Measurements from ENCODE around the gene KRT3.
"Not testable (repeated sequence)": the region's sequence is repeated elsewhere in the genome, so short reads cannot be mapped to it uniquely, and the experiment has no call there.

GRCh38 chr12:52795332-52795674 lies 614 bp downstream of the KRT3 start:
- not testable (repeated sequence) for TF ChIP-seq EGR1 (IDR thresholded peaks at IDR 0.05; ENCODE audit: low read depth in 2 of 2); CTCF (IDR thresholded peaks at IDR 0.05; ENCODE audit: low read depth, low read length, missing input control); RXRA (IDR thresholded peaks at IDR 0.05); MAX (IDR thresholded peaks at IDR 0.05); TAF1 (conservative IDR thresholded peaks at IDR 0.05); GABPA (IDR thresholded peaks at IDR 0.05 in 1 of 2, conservative IDR thresholded peaks at IDR 0.05 in 1 of 2); NR2F2 (IDR thresholded peaks at IDR 0.05); SP1 (IDR thresholded peaks at IDR 0.05); REST (IDR thresholded peaks at IDR 0.05); FOXA1 (IDR thresholded peaks at IDR 0.05); ZBTB33 (IDR thresholded peaks at IDR 0.05)

Data from liver (tissue), 3 donors.